MM.1S (cell line): Measurements from ENCODE around the gene NAALADL2.

Experiments used
- DNase-seq: peaks from one replicate; pipeline ENCODE4 v3.0.0-alpha.2; 2015
- H2AFZ ChIP-seq: fragments of 300-600 bp; sonication (generic); 2 replicates; pipeline ENCODE4 v1.6.0; 2016; ENCODE audit warnings: antibody characterized with exemption, low read length
- H3F3A ChIP-seq: fragments of 300-600 bp; sonication (generic); 2 replicates; pipeline ENCODE4 v1.6.1; 2016; ENCODE audit warnings: mild to moderate bottlenecking, antibody characterized with exemption, low read length, moderate library complexity, mixed read lengths; ENCODE audit not compliant: insufficient read depth
- H3K27ac ChIP-seq: fragments of 300-600 bp; sonication (generic); 2 replicates; pipeline ENCODE4 v1.5.1; 2016; ENCODE audit warnings: mild to moderate bottlenecking, low read length
- H3K27me3 ChIP-seq: fragments of 300-600 bp; sonication (generic); replicated peaks from 2 replicates; pipeline ENCODE4 v1.6.0; 2016; ENCODE audit warnings: low read length; ENCODE audit not compliant: insufficient read depth
- H3K36me3 ChIP-seq: fragments of 300-600 bp; sonication (generic); replicated peaks from 2 replicates; pipeline ENCODE4 v1.6.1; 2016; ENCODE audit warnings: mild to moderate bottlenecking, low read length, mixed read lengths; ENCODE audit not compliant: insufficient read depth
- H3K4me1 ChIP-seq: fragments of 300-600 bp; sonication (generic); 2 replicates; pipeline ENCODE4 v1.6.1; 2016; ENCODE audit warnings: low read length, mixed read lengths
- H3K4me2 ChIP-seq: fragments of 300-600 bp; sonication (generic); 2 replicates; pipeline ENCODE4 v1.6.0; 2016; ENCODE audit warnings: low read depth, low read length
- H3K4me3 ChIP-seq: fragments of 300-600 bp; sonication (generic); 2 replicates; pipeline ENCODE4 v1.5.1; 2016; ENCODE audit warnings: low read length, mixed read lengths
- H3K79me2 ChIP-seq: fragments of 300-600 bp; sonication (generic); 2 replicates; pipeline ENCODE4 v1.6.1; 2016; ENCODE audit warnings: mixed run types, low read length, mixed read lengths
- H3K9ac ChIP-seq: fragments of 300-600 bp; sonication (generic); 2 replicates; pipeline ENCODE4 v1.6.1; 2016; ENCODE audit warnings: low read length, mixed read lengths
- H3K9me2 ChIP-seq: fragments of 300-600 bp; sonication (generic); replicated peaks from 2 replicates; pipeline ENCODE4 v1.6.1; 2016; ENCODE audit warnings: mild to moderate bottlenecking, low read length, mixed read lengths; ENCODE audit not compliant: insufficient read depth
- H3K9me3 ChIP-seq: fragments of 300-600 bp; sonication (generic); replicated peaks from 2 replicates; pipeline ENCODE4 v1.6.1; 2016; ENCODE audit warnings: mild to moderate bottlenecking, low read length, mixed read lengths; ENCODE audit not compliant: insufficient read depth
- H4K20me1 ChIP-seq: fragments of 300-600 bp; sonication (generic); 2 replicates; pipeline ENCODE4 v1.6.1; 2016; ENCODE audit warnings: mild to moderate bottlenecking, low read length, moderate library complexity, mixed read lengths; ENCODE audit not compliant: insufficient read depth
- EZH2 ChIP-seq: fragments of 300-600 bp; sonication (generic); optimal IDR thresholded peaks from 2 replicates; pipeline ENCODE3; 2017; ENCODE audit warnings: low read depth, mild to moderate bottlenecking, antibody characterized with exemption, low read length, mixed read lengths
- EZH2phosphoT487 ChIP-seq: fragments of 300-600 bp; sonication (generic); IDR thresholded peaks from 2 replicates; pipeline ENCODE4 v1.6.1; 2018; ENCODE audit warnings: antibody characterized with exemption, low read length
- TF ChIP-seq, protein P1 (sequence below): fragments of 300-600 bp; sonication (generic); IDR thresholded peaks from 2 replicates; pipeline ENCODE4 v1.5.1; 2016; ENCODE audit warnings: antibody characterized with exemption, low read length, mixed read lengths

Gene NAALADL2

DNA sequence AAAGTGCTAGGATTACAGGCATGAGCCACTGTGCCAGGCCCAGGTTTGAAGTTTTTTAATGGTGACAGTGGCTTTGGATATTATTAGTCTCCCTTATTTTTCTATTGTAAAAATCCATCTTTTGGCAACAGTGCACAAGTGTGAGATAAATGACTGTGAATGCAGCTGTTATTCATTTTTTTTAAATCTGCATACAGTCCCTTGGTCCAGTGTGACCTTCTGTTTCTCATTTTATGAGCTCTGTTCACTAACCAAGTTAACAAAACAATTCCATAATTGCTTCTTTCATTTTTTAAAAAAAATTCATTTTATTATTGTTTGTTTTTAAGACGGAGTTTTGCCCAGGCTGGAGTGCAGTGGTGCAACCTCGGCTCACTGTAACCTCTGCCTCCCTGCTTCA is 381.8 kb downstream of the NAALADL2 start:
- Histone ChIP-seq H3K9me3 (no peaks in the 10 kb centered on the region), H3K4me3 (no peak overlapping the region), H3K4me1 (no peaks in the 10 kb centered on the region), H3K36me3 (no peaks in the 10 kb centered on the region), H3K79me2 (no peaks in the 10 kb centered on the region), H3K9me2 (no peaks in the 10 kb centered on the region), H3K4me2 (no peak overlapping the region), H3K27ac (no peak overlapping the region), H3F3A (no peaks in the 10 kb centered on the region), H2AFZ (no peak overlapping the region), H3K9ac (no peak overlapping the region), H4K20me1 (no peaks in the 10 kb centered on the region), H3K27me3 (no peaks in the 10 kb centered on the region)
- TF ChIP-seq, protein P1, sequence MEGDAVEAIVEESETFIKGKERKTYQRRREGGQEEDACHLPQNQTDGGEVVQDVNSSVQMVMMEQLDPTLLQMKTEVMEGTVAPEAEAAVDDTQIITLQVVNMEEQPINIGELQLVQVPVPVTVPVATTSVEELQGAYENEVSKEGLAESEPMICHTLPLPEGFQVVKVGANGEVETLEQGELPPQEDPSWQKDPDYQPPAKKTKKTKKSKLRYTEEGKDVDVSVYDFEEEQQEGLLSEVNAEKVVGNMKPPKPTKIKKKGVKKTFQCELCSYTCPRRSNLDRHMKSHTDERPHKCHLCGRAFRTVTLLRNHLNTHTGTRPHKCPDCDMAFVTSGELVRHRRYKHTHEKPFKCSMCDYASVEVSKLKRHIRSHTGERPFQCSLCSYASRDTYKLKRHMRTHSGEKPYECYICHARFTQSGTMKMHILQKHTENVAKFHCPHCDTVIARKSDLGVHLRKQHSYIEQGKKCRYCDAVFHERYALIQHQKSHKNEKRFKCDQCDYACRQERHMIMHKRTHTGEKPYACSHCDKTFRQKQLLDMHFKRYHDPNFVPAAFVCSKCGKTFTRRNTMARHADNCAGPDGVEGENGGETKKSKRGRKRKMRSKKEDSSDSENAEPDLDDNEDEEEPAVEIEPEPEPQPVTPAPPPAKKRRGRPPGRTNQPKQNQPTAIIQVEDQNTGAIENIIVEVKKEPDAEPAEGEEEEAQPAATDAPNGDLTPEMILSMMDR = no peak
- TF ChIP-seq EZH2phosphoT487 = no peak
- no peak for TF ChIP-seq EZH2
- DNase-seq = no peak

- H3K36me3 ChIP-seq = no peaks in the 10 kb centered on the region
- no peak overlapping the region for H3K4me3 ChIP-seq
- no peaks in the 10 kb centered on the region for H3K9me3 ChIP-seq
Measured at GRCh38 chr3:175242243-175242642, 383.1 kb downstream of the NAALADL2 start.

GRCh38 chr3:175246234-175246633 is 387.1 kb downstream of the NAALADL2 start:
- H3K27ac ChIP-seq = no peak overlapping the region
- H3K4me1 ChIP-seq = no peaks in the 10 kb centered on the region
- no peaks in the 10 kb centered on the region for H3K27me3 ChIP-seq
- no peaks in the 10 kb centered on the region for H3K79me2 ChIP-seq
- H3K4me2 ChIP-seq = no peak overlapping the region
- no peak overlapping the region for H2AFZ ChIP-seq
- no peaks in the 10 kb centered on the region for H3K9me2 ChIP-seq
- no peak for DNase-seq
- no peaks in the 10 kb centered on the region for H3K36me3 ChIP-seq
- no peak overlapping the region for H3K4me3 ChIP-seq
- H3K9me3 ChIP-seq = no peaks in the 10 kb centered on the region
- no peaks in the 10 kb centered on the region for H4K20me1 ChIP-seq
- no peak overlapping the region for H3K9ac ChIP-seq
- no peaks in the 10 kb centered on the region for H3F3A ChIP-seq
- TF ChIP-seq, protein P1 = no peak
- TF ChIP-seq EZH2 = no peak
- no peak for TF ChIP-seq EZH2phosphoT487

More at GRCh38 chr3:175242243-175242642, 383.1 kb downstream of the NAALADL2 start:
- no peaks in the 10 kb centered on the region for H3K9me2 ChIP-seq
- H3K27me3 ChIP-seq = no peaks in the 10 kb centered on the region
- no peak overlapping the region for H3K9ac ChIP-seq
- H3K27ac ChIP-seq = no peak overlapping the region
- no peak for DNase-seq
- H3K4me1 ChIP-seq = no peaks in the 10 kb centered on the region
- H3K79me2 ChIP-seq = no peaks in the 10 kb centered on the region
- no peak for TF ChIP-seq EZH2
- TF ChIP-seq, protein P1 = no peak
- TF ChIP-seq EZH2phosphoT487 = no peak
- H3K4me2 ChIP-seq = no peak overlapping the region
- H2AFZ ChIP-seq = no peak overlapping the region
- no peaks in the 10 kb centered on the region for H3F3A ChIP-seq
- H4K20me1 ChIP-seq = no peaks in the 10 kb centered on the region

GRCh38 chr3:175246766-175247165 is 387.6 kb downstream of the NAALADL2 start:
- no peak overlapping the region for H3K4me2 ChIP-seq
- H3K27me3 ChIP-seq = no peaks in the 10 kb centered on the region
- no peaks in the 10 kb centered on the region for H3K9me3 ChIP-seq
- no peaks in the 10 kb centered on the region for H3K79me2 ChIP-seq
- H3F3A ChIP-seq = no peaks in the 10 kb centered on the region
- TF ChIP-seq EZH2 = no peak
- TF ChIP-seq, protein P1 = no peak
- no peak for TF ChIP-seq EZH2phosphoT487
- no peaks in the 10 kb centered on the region for H3K9me2 ChIP-seq
- no peak for DNase-seq
- H3K4me1 ChIP-seq = no peaks in the 10 kb centered on the region
- no peaks in the 10 kb centered on the region for H3K36me3 ChIP-seq
- no peaks in the 10 kb centered on the region for H4K20me1 ChIP-seq
- no peak overlapping the region for H3K27ac ChIP-seq
- H3K4me3 ChIP-seq = no peak overlapping the region
- no peak overlapping the region for H3K9ac ChIP-seq
- H2AFZ ChIP-seq = no peak overlapping the region
